Measurements from ENCODE around the gene SNPH. TPM values are rescaled to one million over a fixed set of nuclear protein-coding genes. Genes with fewer than 3 reads are reported as not detected.

The SNPH gene
- total and polyA plus RNA-seq, 8 donors = 1.8 to 5.9 (median 2.3) TPM

DNA sequence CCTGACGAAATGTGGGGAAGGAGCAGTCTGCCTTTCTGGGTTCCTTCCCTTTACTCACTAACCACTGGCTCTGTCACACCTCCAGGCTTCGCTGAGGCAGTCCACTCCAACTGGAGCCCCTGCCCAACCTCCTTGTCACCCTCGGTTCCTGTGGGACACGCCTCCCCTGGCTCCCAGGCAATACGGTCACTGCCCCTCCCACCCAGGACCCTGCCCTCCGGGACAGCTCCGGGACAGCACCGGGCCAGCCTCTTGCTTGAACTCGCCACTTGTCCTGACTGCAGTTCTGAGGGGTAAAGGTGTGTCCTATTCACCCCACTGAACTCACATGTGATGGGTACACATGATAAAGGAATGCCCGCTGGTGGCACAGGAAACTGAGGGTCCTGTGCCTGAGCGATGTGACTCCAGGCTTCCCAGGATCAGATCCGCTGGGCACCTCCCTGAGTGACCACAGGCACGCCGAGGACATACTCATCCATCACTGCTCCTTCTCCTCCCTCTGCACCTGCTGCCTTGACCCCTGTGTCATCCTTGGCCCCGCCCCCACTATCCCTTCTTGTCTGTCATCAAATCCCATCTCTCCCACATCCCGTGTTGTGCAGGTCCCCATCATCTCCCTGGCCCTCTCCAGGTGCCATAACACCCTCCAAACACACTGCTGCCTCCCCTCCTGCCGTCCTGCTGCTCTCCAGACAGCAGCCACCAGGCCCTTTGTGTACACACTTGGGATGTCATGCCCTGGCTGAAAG lies 55.0 kb downstream of the SNPH start:
- no peak for DNase-seq
- peak overlapping the region; percentile 64 to 99 for H3K27ac ChIP-seq
- H3K9me3 ChIP-seq = no peaks in the 10 kb centered on the region
- peaks cover 10 to 40% of the 10 kb centered on the region in 2 donors for H3K4me1 ChIP-seq
- intact Hi-C loops (cut with DNase I) = loop anchor here (5.0 to 10.0 kb wide), 2 partner anchors 64 to 71 kb away; partner anchors contain the start of gene FKBP1A (in 1 of the 2)
- no peaks in the 10 kb centered on the region for H3K27me3 ChIP-seq
- ATAC-seq = no peak
- no peaks in the 10 kb centered on the region for H3K36me3 ChIP-seq
- H3K4me3 ChIP-seq = no peak overlapping the region
- TF ChIP-seq, protein P1, sequence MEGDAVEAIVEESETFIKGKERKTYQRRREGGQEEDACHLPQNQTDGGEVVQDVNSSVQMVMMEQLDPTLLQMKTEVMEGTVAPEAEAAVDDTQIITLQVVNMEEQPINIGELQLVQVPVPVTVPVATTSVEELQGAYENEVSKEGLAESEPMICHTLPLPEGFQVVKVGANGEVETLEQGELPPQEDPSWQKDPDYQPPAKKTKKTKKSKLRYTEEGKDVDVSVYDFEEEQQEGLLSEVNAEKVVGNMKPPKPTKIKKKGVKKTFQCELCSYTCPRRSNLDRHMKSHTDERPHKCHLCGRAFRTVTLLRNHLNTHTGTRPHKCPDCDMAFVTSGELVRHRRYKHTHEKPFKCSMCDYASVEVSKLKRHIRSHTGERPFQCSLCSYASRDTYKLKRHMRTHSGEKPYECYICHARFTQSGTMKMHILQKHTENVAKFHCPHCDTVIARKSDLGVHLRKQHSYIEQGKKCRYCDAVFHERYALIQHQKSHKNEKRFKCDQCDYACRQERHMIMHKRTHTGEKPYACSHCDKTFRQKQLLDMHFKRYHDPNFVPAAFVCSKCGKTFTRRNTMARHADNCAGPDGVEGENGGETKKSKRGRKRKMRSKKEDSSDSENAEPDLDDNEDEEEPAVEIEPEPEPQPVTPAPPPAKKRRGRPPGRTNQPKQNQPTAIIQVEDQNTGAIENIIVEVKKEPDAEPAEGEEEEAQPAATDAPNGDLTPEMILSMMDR (IDR thresholded peaks at IDR 0.05) = no peak

DNA sequence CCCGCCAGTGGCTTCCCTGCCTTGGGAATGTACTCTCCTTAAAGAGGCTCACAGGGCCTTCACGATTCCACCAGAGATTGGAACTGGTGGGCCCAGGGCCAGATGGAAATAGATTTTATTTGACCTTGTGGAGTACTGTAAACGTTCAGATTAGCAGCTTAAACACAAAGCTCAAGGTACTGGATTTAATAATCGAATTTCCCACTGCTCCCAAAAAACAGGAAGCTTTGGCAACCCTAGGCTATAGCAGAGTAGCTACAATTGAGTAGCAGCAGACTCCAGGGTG lies 55.5 kb downstream of the SNPH start:
- Histone ChIP-seq H3K27ac (peak overlapping the region; percentile 64 to 99), H3K4me1 (peaks cover 15 to 45% of the 10 kb centered on the region in 2 donors), H3K4me3 (no peak overlapping the region), H3K9me3 (no peaks in the 10 kb centered on the region), H3K27me3 (no peaks in the 10 kb centered on the region), H3K36me3 (no peaks in the 10 kb centered on the region)
- ATAC-seq (no peak), DNase-seq (no peak)
- intact Hi-C loops (cut with DNase I) = loop anchor here (5.0 to 10.0 kb wide), 2 partner anchors 63 to 71 kb away; partner anchors contain the start of gene FKBP1A (in 1 of the 2)
- TF ChIP-seq, protein P1 (IDR thresholded peaks at IDR 0.05) = no peak

DNA sequence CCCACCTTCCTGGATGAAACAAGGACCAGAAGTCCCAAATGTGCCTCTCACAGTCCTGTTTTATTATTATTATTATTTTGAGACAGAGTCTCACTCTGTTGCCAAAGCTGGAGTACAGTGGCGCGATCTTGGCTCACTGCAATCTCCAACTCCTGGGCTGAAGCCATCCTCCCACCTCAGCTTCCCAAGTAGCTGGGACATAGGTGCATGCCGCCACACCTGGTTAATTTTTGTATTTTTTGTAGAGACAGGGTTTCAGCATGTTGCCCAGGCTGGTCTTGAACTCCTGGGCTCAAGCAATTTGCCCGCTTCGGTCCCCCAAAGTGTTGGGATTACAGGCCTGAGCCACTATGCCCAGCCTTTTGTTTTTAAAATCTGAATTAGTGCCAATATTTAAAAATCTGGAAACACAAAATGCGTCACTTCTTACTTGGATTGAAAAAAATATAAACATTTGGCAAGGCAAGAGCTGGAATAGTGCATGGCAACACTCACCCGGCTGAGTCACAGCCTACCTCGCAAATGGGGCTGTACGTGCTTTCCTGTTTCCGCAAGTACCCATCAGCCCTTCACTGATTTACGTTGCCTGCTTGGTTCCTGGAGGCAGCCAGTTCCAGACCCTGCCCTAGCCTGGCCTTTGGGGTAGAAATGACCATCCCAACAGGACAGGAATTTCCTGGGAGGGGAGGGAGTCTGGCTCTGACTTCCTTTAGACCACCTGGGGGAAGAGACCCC lies 56.6 kb downstream of the SNPH start:
- Histone ChIP-seq H3K4me3 (no peak overlapping the region), H3K27ac (peak overlapping the region; percentile 98 to 99), H3K27me3 (no peaks in the 10 kb centered on the region), H3K9me3 (no peaks in the 10 kb centered on the region), H3K4me1 (peaks cover 25 to 56% of the 10 kb centered on the region in 2 donors), H3K36me3 (no peaks in the 10 kb centered on the region)
- ATAC-seq (no peak), DNase-seq (peak in 1 of 4 donors; percentile 50)
- TF ChIP-seq, protein P1 (IDR thresholded peaks at IDR 0.05) = no peak
- intact Hi-C loops (cut with DNase I) = loop anchor here (5.0 to 10.0 kb wide), 2 partner anchors 62 to 70 kb away; partner anchors contain the start of gene FKBP1A (in 1 of the 2)

DNA sequence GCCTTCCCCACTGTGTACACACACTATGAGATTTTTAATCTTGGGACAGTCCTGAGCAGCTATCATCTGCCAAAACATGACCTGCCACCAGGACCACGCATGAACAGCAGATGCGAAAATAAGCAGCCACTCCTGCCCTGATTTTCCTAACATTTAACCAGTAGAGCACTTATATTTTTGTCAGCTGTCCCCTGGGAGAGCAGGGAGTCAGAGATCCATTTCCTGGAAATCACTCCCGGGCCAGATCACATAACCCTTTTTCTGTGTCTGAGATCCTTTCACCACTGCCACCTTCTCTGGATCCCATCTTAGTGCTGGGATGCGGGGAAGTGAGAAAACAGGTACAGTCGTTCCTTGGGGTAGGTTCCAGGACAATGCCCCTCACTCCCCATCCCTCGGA lies 57.2 kb downstream of the SNPH start:
- intact Hi-C loops (cut with DNase I) = loop anchor here (5.0 to 10.0 kb wide), 2 partner anchors 62 to 69 kb away; partner anchors contain the start of gene FKBP1A (in 1 of the 2)
- ATAC-seq = no peak
- TF ChIP-seq, protein P1 (IDR thresholded peaks at IDR 0.05) = no peak
- H3K9me3 ChIP-seq = no peaks in the 10 kb centered on the region
- no peak for DNase-seq
- H3K36me3 ChIP-seq = no peaks in the 10 kb centered on the region
- no peaks in the 10 kb centered on the region for H3K27me3 ChIP-seq
- H3K27ac ChIP-seq = peak overlapping the region; percentile 98 to 99
- peaks cover 31 to 62% of the 10 kb centered on the region in 2 donors for H3K4me1 ChIP-seq
- no peak overlapping the region for H3K4me3 ChIP-seq
